Astrocyte (in vitro differentiated cells and primary cell): ENCODE measurements around the gene PCDHB13. TPM values are rescaled to one million over a fixed set of nuclear protein-coding genes. Genes with fewer than 3 reads are reported as not detected.
"Not testable (repeated sequence)": the region's sequence is repeated elsewhere in the genome, so short reads cannot be mapped to it uniquely, and the experiment has no call there.

ENCODE experiments used
- DNase-seq: peaks from one replicate; pipeline ENCODE4 v3.0.0-alpha.2; 2010; ENCODE audit warnings: low read depth
- FAIRE-seq: peaks from 2 replicates; lab custom pipeline; 2011; peaks lifted over from hg19 to GRCh38; lab: Jason Lieb, UNC
- H2AFZ ChIP-seq: 2 replicates; pipeline ENCODE4 v1.6.0; 2012; ENCODE audit warnings: low read depth, low read length, inconsistent platforms
- H3K27ac ChIP-seq: 2 replicates; pipeline ENCODE4 v1.5.1; 2011; ENCODE audit warnings: low read depth, low read length, inconsistent platforms
- H3K27me3 ChIP-seq: 2 replicates; pipeline ENCODE4 v1.6.0; 2011; ENCODE audit warnings: low read length, inconsistent platforms; ENCODE audit not compliant: insufficient read depth
- H3K36me3 ChIP-seq: 2 replicates; pipeline ENCODE4 v1.5.1; 2011; ENCODE audit warnings: low read length, inconsistent platforms; ENCODE audit not compliant: insufficient read depth
- H3K4me1 ChIP-seq: 2 replicates; pipeline ENCODE4 v1.5.1; 2011; ENCODE audit warnings: low read length, inconsistent platforms; ENCODE audit not compliant: insufficient read depth
- H3K4me2 ChIP-seq: 2 replicates; pipeline ENCODE4 v1.6.0; 2012; ENCODE audit warnings: low read length, inconsistent platforms
- H3K4me3 ChIP-seq: 2 replicates; pipeline ENCODE4 v1.5.1; 2011; ENCODE audit warnings: low read depth, mild to moderate bottlenecking, low read length, inconsistent platforms; ENCODE audit not compliant: insufficient read depth
- H3K79me2 ChIP-seq: 2 replicates; pipeline ENCODE4 v1.6.0; 2012; ENCODE audit warnings: mild to moderate bottlenecking, low read length, inconsistent platforms; ENCODE audit not compliant: insufficient read depth
- H3K9ac ChIP-seq: 2 replicates; pipeline ENCODE4 v1.6.0; 2012; ENCODE audit warnings: mild to moderate bottlenecking, low read length, inconsistent platforms
- H3K9me3 ChIP-seq: 2 replicates; pipeline ENCODE4 v1.5.1; 2012; ENCODE audit warnings: low read depth, mild to moderate bottlenecking, low read length, inconsistent platforms; ENCODE audit not compliant: insufficient read depth
- H4K20me1 ChIP-seq: 2 replicates; pipeline ENCODE4 v1.6.0; 2012; ENCODE audit warnings: low read length, inconsistent platforms; ENCODE audit not compliant: insufficient read depth
- H3K27ac Mint-ChIP-seq: one replicate; pipeline ENCODE4 v1.8.0; 2021; ENCODE audit warnings: mild to moderate bottlenecking, mixed read lengths; ENCODE audit not compliant: unreplicated experiment
- H3K27me3 Mint-ChIP-seq: one replicate; pipeline ENCODE4 v1.8.0; 2021; ENCODE audit warnings: low read depth, mixed read lengths; ENCODE audit not compliant: unreplicated experiment
- H3K36me3 Mint-ChIP-seq: one replicate; pipeline ENCODE4 v1.8.0; 2021; ENCODE audit warnings: low read depth, mixed read lengths; ENCODE audit not compliant: unreplicated experiment
- H3K4me1 Mint-ChIP-seq: one replicate; pipeline ENCODE4 v1.8.0; 2021; ENCODE audit warnings: low read depth, mixed read lengths; ENCODE audit not compliant: unreplicated experiment
- H3K4me3 Mint-ChIP-seq: one replicate; pipeline ENCODE4 v1.8.0; 2021; ENCODE audit warnings: mild to moderate bottlenecking, moderate library complexity, mixed read lengths; ENCODE audit not compliant: unreplicated experiment
- H3K9me3 Mint-ChIP-seq: one replicate; pipeline ENCODE4 v1.8.0; 2021; ENCODE audit warnings: mild to moderate bottlenecking, mixed read lengths; ENCODE audit not compliant: unreplicated experiment
- EZH2 ChIP-seq: IDR thresholded peaks from 2 replicates; pipeline ENCODE4 v1.6.1; 2012; ENCODE audit warnings: mild to moderate bottlenecking, low read length, inconsistent platforms; ENCODE audit not compliant: insufficient read depth
- total RNA-seq: library from RNA; stranded (reverse); gene quantifications from 2 replicates; pipeline ENCODE4 v1.2.1, GENCODE V29; 2021
- TF ChIP-seq, protein P1 (sequence below): IDR thresholded peaks from 2 replicates; pipeline ENCODE4 v1.5.1; 2011; ENCODE audit warnings: low read depth, mild to moderate bottlenecking, inconsistent platforms, low read length, moderate library complexity; ENCODE audit not compliant: insufficient read depth

PCDHB13 gene
- total RNA-seq, 1 donor from 2014 or later: 3.3 TPM

DNA sequence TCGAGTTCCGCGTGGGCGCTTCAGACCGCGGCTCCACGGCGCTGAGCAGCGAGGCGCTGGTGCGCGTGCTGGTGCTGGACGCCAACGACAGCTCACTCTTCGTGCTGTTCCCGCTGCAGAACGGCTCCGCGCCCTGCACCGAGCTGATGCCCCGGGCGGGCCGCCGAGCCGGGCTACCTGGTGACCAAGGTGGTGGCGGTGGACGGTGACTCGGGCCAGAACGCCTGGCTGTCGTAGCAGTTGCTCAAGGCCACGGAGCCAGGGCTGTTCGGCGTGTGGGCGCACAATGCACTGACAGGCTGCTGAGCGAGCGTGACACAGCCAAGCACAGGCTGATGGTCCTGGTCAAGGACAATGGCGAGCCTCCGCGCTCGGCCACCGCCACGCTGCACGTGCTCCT is 27.8 kb downstream of the PCDHB13 start:
- no peak overlapping the region for H3K27ac Mint-ChIP-seq
- H3K36me3 Mint-ChIP-seq: peaks cover 25% of the 10 kb centered on the region
- Histone ChIP-seq H2AFZ (no peak overlapping the region), H3K4me2 (no peak overlapping the region), H3K4me1 (no peaks in the 10 kb centered on the region), H3K4me3 (no peak overlapping the region), H3K79me2 (no peaks in the 10 kb centered on the region), H3K27me3 (no peaks in the 10 kb centered on the region), H3K9me3 (peaks cover 30% of the 10 kb centered on the region), H3K36me3 (no peaks in the 10 kb centered on the region), H3K27ac (no peak overlapping the region), H4K20me1 (no peaks in the 10 kb centered on the region), H3K9ac (no peak overlapping the region)
- H3K4me1 Mint-ChIP-seq: no peaks in the 10 kb centered on the region
- H3K27me3 Mint-ChIP-seq: no peaks in the 10 kb centered on the region
- TF ChIP-seq, protein P1, sequence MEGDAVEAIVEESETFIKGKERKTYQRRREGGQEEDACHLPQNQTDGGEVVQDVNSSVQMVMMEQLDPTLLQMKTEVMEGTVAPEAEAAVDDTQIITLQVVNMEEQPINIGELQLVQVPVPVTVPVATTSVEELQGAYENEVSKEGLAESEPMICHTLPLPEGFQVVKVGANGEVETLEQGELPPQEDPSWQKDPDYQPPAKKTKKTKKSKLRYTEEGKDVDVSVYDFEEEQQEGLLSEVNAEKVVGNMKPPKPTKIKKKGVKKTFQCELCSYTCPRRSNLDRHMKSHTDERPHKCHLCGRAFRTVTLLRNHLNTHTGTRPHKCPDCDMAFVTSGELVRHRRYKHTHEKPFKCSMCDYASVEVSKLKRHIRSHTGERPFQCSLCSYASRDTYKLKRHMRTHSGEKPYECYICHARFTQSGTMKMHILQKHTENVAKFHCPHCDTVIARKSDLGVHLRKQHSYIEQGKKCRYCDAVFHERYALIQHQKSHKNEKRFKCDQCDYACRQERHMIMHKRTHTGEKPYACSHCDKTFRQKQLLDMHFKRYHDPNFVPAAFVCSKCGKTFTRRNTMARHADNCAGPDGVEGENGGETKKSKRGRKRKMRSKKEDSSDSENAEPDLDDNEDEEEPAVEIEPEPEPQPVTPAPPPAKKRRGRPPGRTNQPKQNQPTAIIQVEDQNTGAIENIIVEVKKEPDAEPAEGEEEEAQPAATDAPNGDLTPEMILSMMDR: no peak
- TF ChIP-seq EZH2: no peak
- DNase-seq (no peak), FAIRE-seq (no peak)
- peaks cover 62% of the 10 kb centered on the region for H3K9me3 Mint-ChIP-seq
- H3K4me3 Mint-ChIP-seq: no peak overlapping the region

DNA sequence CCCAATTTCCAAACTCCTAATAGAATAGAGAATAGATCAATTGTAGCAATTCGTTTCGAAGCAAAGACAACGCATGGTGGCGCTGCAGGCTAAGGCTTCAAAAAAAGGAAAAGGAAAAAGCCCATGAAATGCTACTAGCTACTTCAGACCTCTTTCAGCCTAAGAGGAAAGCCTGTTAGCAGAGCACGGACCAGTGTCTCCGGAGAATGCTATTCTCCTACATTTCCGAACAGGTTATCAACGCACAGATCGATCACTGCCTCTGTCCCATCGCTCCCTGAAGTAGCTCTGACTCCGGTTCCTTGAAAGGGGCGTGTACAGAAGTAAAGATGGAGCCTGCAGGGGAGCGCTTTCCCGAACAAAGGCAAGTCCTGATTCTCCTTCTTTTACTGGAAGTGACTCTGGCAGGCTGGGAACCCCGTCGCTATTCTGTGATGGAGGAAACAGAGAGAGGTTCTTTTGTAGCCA is 31.6 kb downstream of the PCDHB13 start, which contains the start of gene PCDHB15:
Gene PCDHB15, plus strand, starts transcription at position 146 of the 468 bp plus-strand sequence. Its CDS starts 184 bp downstream, at position 330.
- Histone ChIP-seq H3K4me3 (no peak within 1 kb of the TSS), H3K9ac (no peak within 1 kb of the TSS), H3K27me3 (no peaks in the 10 kb centered on the region), H3K4me2 (no peak within 1 kb of the TSS), H3K79me2 (no peaks in the 10 kb centered on the region), H3K9me3 (peaks cover 37% of the 10 kb centered on the region), H3K36me3 (no peaks in the 10 kb centered on the region), H3K4me1 (no peaks in the 10 kb centered on the region), H2AFZ (no peak within 1 kb of the TSS), H3K27ac (no peak within 1 kb of the TSS), H4K20me1 (no peaks in the 10 kb centered on the region)
- Mint-ChIP-seq H3K4me1 (no peaks in the 10 kb centered on the region), H3K27ac (no peak within 1 kb of the TSS), H3K4me3 (peak within 1 kb of the TSS; percentile 68), H3K9me3 (peaks cover 59% of the 10 kb centered on the region), H3K36me3 (peaks cover 35% of the 10 kb centered on the region), H3K27me3 (no peaks in the 10 kb centered on the region)
- peak; percentile 4 for DNase-seq
- TF ChIP-seq, protein P1: no peak
- no peak for TF ChIP-seq EZH2
- FAIRE-seq: no peak

DNA sequence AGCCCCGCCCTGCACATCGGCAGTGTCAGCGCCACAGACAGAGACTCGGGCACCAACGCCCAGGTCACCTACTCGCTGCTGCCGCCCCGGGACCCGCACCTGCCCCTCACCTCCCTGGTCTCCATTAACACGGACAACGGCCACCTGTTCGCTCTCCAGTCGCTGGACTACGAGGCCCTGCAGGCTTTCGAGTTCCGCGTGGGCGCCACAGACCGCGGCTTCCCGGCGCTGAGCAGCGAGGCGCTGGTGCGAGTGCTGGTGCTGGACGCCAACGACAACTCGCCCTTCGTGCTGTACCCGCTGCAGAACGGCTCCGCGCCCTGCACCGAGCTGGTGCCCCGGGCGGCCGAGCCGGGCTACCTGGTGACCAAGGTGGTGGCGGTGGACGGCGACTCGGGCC is 33.3 kb downstream of the PCDHB13 start:
- not testable (repeated sequence) for H3K27ac ChIP-seq, FAIRE-seq, H3K4me1 ChIP-seq, H2AFZ ChIP-seq, DNase-seq, H3K4me3 Mint-ChIP-seq, H3K27ac Mint-ChIP-seq, H3K79me2 ChIP-seq, H3K4me3 ChIP-seq, H3K4me2 ChIP-seq, H3K9ac ChIP-seq, H3K36me3 ChIP-seq, H3K4me1 Mint-ChIP-seq, H3K27me3 Mint-ChIP-seq, H4K20me1 ChIP-seq, H3K27me3 ChIP-seq
- peaks cover 25% of the 10 kb centered on the region for H3K9me3 ChIP-seq
- Mint-ChIP-seq H3K36me3 (peaks cover 27% of the 10 kb centered on the region), H3K9me3 (peaks cover 57% of the 10 kb centered on the region)

GRCh38 chr5:141247434-141247833 is 33.7 kb downstream of the PCDHB13 start:
- H4K20me1 ChIP-seq, H3K27ac ChIP-seq, H3K36me3 ChIP-seq, FAIRE-seq, H3K79me2 ChIP-seq, H3K4me3 ChIP-seq, H3K27me3 Mint-ChIP-seq, DNase-seq, H3K27ac Mint-ChIP-seq, H3K4me1 Mint-ChIP-seq, H2AFZ ChIP-seq, H3K4me1 ChIP-seq, H3K9ac ChIP-seq, H3K27me3 ChIP-seq, H3K4me3 Mint-ChIP-seq, H3K4me2 ChIP-seq: not testable (repeated sequence)
- peaks cover 24% of the 10 kb centered on the region for H3K9me3 ChIP-seq
- Mint-ChIP-seq H3K36me3 (peaks cover 23% of the 10 kb centered on the region), H3K9me3 (peaks cover 55% of the 10 kb centered on the region)
